ENCODE measurements around the gene GLI3.

GLI3 gene

GRCh38 chr7:41992881-41993867 is 243.8 kb downstream of the GLI3 start:
- DNase-seq: no peak

GRCh38 chr7:41984888-41985287 is 252.1 kb downstream of the GLI3 start:
- no peak for DNase-seq

- no peak for DNase-seq
Measured at GRCh38 chr7:41981046-41982040, 255.7 kb downstream of the GLI3 start.

GRCh38 chr7:41979834-41980307 is 257.1 kb downstream of the GLI3 start:
- DNase-seq: no peak

GRCh38 chr7:41978858-41979257 is 258.2 kb downstream of the GLI3 start:
- DNase-seq: no peak

GRCh38 chr7:41977661-41978060 is 259.3 kb downstream of the GLI3 start:
- no peak for DNase-seq

- no peak for DNase-seq
Measured at GRCh38 chr7:41977151-41977651, 259.8 kb downstream of the GLI3 start.

GRCh38 chr7:41976411-41976810 is 260.6 kb downstream of the GLI3 start:
- no peak for DNase-seq

- no peak for DNase-seq
Measured at GRCh38 chr7:41975849-41976248, 261.2 kb downstream of the GLI3 start.

- no peak for DNase-seq
Measured at GRCh38 chr7:41974870-41975557, 262.0 kb downstream of the GLI3 start.

- DNase-seq: no peak
Measured at GRCh38 chr7:41973202-41973730, 263.7 kb downstream of the GLI3 start.

GRCh38 chr7:41972776-41973175 is 264.2 kb downstream of the GLI3 start:
- DNase-seq: no peak

GRCh38 chr7:41972270-41972669 is 264.7 kb downstream of the GLI3 start:
- no peak for DNase-seq

- no peak for DNase-seq
Measured at GRCh38 chr7:41971640-41972187, 265.3 kb downstream of the GLI3 start.

- DNase-seq: no peak
Measured at GRCh38 chr7:41970941-41971340, 266.1 kb downstream of the GLI3 start.

GRCh38 chr7:41969561-41970105 is 267.4 kb downstream of the GLI3 start:
- DNase-seq: no peak

- no peak for DNase-seq
Measured at GRCh38 chr7:41967156-41967555, 269.9 kb downstream of the GLI3 start.

- no peak for DNase-seq
Measured at GRCh38 chr7:41965951-41966505, 271.0 kb downstream of the GLI3 start.

- no peak for DNase-seq
Measured at GRCh38 chr7:41964849-41965745, 271.9 kb downstream of the GLI3 start.

GRCh38 chr7:41964183-41964753 is 272.7 kb downstream of the GLI3 start:
- no peak for DNase-seq

All from NCI-H446 treated with DMSO at 0.1 percent for 48 hours (cell line).